HEK293 (cell line): ENCODE results near the gene PDGFD.

ENCODE experiments used
- CTCF ChIA-PET: fragments of 350-600 bp; formaldehyde crosslinking; extraction: SDS; loops from one replicate; lab custom pipeline; 2021; ENCODE audit warnings: antibody characterized with exemption; lab: Yijun Ruan, JAX
- POLR2A ChIA-PET: fragments of 300-600 bp; formaldehyde crosslinking; extraction: SDS; loops from one replicate; lab custom pipeline; 2020; ENCODE audit warnings: antibody characterized with exemption, inconsistent platforms; lab: Yijun Ruan, JAX
- H3K27ac ChIP-seq: fragments of 200-500 bp; sonication (Bioruptor generic); 2 replicates; pipeline ENCODE4 v1.5.1; 2014; ENCODE audit warnings: low read depth, low read length, control low read depth, inconsistent platforms; ENCODE audit errors: extremely low read depth
- H3K36me3 ChIP-seq, 2 experiments: fragments of 200-500 bp in 1 of 2; sonication (Bioruptor generic) in 1 of 2; 1 replicate in 1 of 2; 2 replicates in 1 of 2; pipeline ENCODE4 v1.5.1; 2014 to 2017; ENCODE audit warnings: inconsistent platforms in 2 of 2, low read length in 2 of 2; ENCODE audit not compliant: control insufficient read depth in 2 of 2, insufficient read depth in 1 of 2
- H3K4me1 ChIP-seq: fragments of 200-500 bp; sonication (Bioruptor generic); 2 replicates; pipeline ENCODE4 v1.5.1; 2014; ENCODE audit warnings: mild to moderate bottlenecking, low read length, inconsistent platforms; ENCODE audit not compliant: control insufficient read depth, insufficient read depth
- H3K4me3 ChIP-seq: 2 replicates; pipeline ENCODE4 v1.5.1; 2011; ENCODE audit warnings: low read depth, mild to moderate bottlenecking, control low read depth, low read length, moderate library complexity
- H3K9me3 ChIP-seq: fragments of 200-500 bp; sonication (Bioruptor generic); 2 replicates; pipeline ENCODE4 v1.5.1; 2014; ENCODE audit warnings: low read depth, low read length, inconsistent platforms; ENCODE audit not compliant: control insufficient read depth, insufficient read depth
- EGR2 ChIP-seq: fragments of 450-650 bp; formaldehyde crosslinking; IDR thresholded peaks from 2 replicates; pipeline ENCODE4 v1.5.1; 2016; ENCODE audit warnings: low read depth, missing biosample characterization, missing genetic modification characterization
- FEZF1 ChIP-seq: fragments of 450-650 bp; formaldehyde crosslinking; IDR thresholded peaks from 2 replicates; pipeline ENCODE4 v1.5.1; 2016; ENCODE audit warnings: missing biosample characterization, missing genetic modification characterization
- GLIS1 ChIP-seq: fragments of 450-650 bp; formaldehyde crosslinking; IDR thresholded peaks from 2 replicates; pipeline ENCODE4 v1.5.1; 2016; ENCODE audit warnings: missing biosample characterization, missing genetic modification characterization
- MZF1 ChIP-seq: fragments of 450-650 bp; formaldehyde crosslinking; IDR thresholded peaks from 2 replicates; pipeline ENCODE4 v1.5.1; 2017; ENCODE audit warnings: missing biosample characterization, missing genetic modification characterization, borderline replicate concordance
- PRDM4 ChIP-seq: fragments of 450-650 bp; formaldehyde crosslinking; IDR thresholded peaks from 2 replicates; pipeline ENCODE4 v1.5.1; 2017; ENCODE audit warnings: missing biosample characterization, missing genetic modification characterization
- SETDB1 ChIP-seq: IDR thresholded peaks from one replicate; pipeline ENCODE4 v1.6.1; 2017; ENCODE audit warnings: mild to moderate bottlenecking, low read length, moderate library complexity, mixed read lengths; ENCODE audit not compliant: insufficient read length
- ZBTB11 ChIP-seq: fragments of 450-650 bp; formaldehyde crosslinking; conservative IDR thresholded peaks from 2 replicates; pipeline ENCODE4 v1.5.1; 2016; ENCODE audit warnings: low read depth, missing biosample characterization, missing genetic modification characterization
- ZBTB49 ChIP-seq: fragments of 450-650 bp; formaldehyde crosslinking; IDR thresholded peaks from 2 replicates; pipeline ENCODE4 v1.5.1; 2016; ENCODE audit warnings: missing biosample characterization, missing genetic modification characterization, low read depth
- ZBTB6 ChIP-seq: fragments of 450-650 bp; formaldehyde crosslinking; IDR thresholded peaks from 2 replicates; pipeline ENCODE4 v1.5.1; 2017; ENCODE audit warnings: missing biosample characterization, missing genetic modification characterization
- ZBTB7A ChIP-seq: fragments of 450-650 bp; formaldehyde crosslinking; IDR thresholded peaks from 2 replicates; pipeline ENCODE4 v1.5.1; 2016; ENCODE audit warnings: low read depth, missing biosample characterization, missing genetic modification characterization
- ZNF146 ChIP-seq: fragments of 450-650 bp; formaldehyde crosslinking; IDR thresholded peaks from 2 replicates; pipeline ENCODE4 v1.5.1; 2016; ENCODE audit warnings: missing biosample characterization, missing genetic modification characterization
- ZNF157 ChIP-seq: fragments of 450-650 bp; formaldehyde crosslinking; IDR thresholded peaks from 2 replicates; pipeline ENCODE4 v1.5.1; 2016; ENCODE audit warnings: missing biosample characterization, missing genetic modification characterization
- ZNF169 ChIP-seq: fragments of 450-650 bp; formaldehyde crosslinking; IDR thresholded peaks from 2 replicates; pipeline ENCODE4 v1.5.1; 2016; ENCODE audit warnings: missing biosample characterization, missing genetic modification characterization
- ZNF184 ChIP-seq: fragments of 450-650 bp; IDR thresholded peaks from 2 replicates; pipeline ENCODE4 v1.5.1; 2018; ENCODE audit warnings: missing biosample characterization, mild to moderate bottlenecking, missing genetic modification characterization
- ZNF266 ChIP-seq: fragments of 450-650 bp; formaldehyde crosslinking; IDR thresholded peaks from 2 replicates; pipeline ENCODE4 v1.5.1; 2016; ENCODE audit warnings: missing biosample characterization, missing genetic modification characterization, low read depth
- ZNF302 ChIP-seq: fragments of 450-650 bp; formaldehyde crosslinking; IDR thresholded peaks from 2 replicates; pipeline ENCODE4 v1.5.1; 2016; ENCODE audit warnings: missing biosample characterization, missing genetic modification characterization, low read depth
- ZNF416 ChIP-seq: fragments of 450-650 bp; formaldehyde crosslinking; IDR thresholded peaks from 2 replicates; pipeline ENCODE4 v1.5.1; 2016; ENCODE audit warnings: missing biosample characterization, missing genetic modification characterization
- ZNF529 ChIP-seq: fragments of 450-650 bp; formaldehyde crosslinking; IDR thresholded peaks from 2 replicates; pipeline ENCODE4 v1.5.1; 2017; ENCODE audit warnings: missing genetic modification characterization, missing biosample characterization; ENCODE audit not compliant: insufficient replicate concordance
- ZNF530 ChIP-seq: fragments of 450-650 bp; formaldehyde crosslinking; IDR thresholded peaks from 2 replicates; pipeline ENCODE4 v1.5.1; 2016; ENCODE audit warnings: low read depth, missing biosample characterization, missing genetic modification characterization
- ZNF580 ChIP-seq: fragments of 450-650 bp; formaldehyde crosslinking; IDR thresholded peaks from 2 replicates; pipeline ENCODE4 v1.5.1; 2016; ENCODE audit warnings: missing biosample characterization, missing genetic modification characterization
- ZNF585B ChIP-seq: fragments of 450-650 bp; formaldehyde crosslinking; IDR thresholded peaks from 2 replicates; pipeline ENCODE4 v1.5.1; 2016; ENCODE audit warnings: missing biosample characterization, missing genetic modification characterization
- ZNF624 ChIP-seq: fragments of 450-650 bp; formaldehyde crosslinking; IDR thresholded peaks from 2 replicates; pipeline ENCODE4 v1.5.1; 2017; ENCODE audit warnings: missing biosample characterization, missing genetic modification characterization
- ZNF626 ChIP-seq: fragments of 450-650 bp; sonication (Bioruptor Pico); formaldehyde crosslinking; IDR thresholded peaks from 2 replicates; pipeline ENCODE4 v1.5.1; 2018; ENCODE audit warnings: missing biosample characterization, missing genetic modification characterization, inconsistent platforms
- ZNF670 ChIP-seq: fragments of 450-650 bp; formaldehyde crosslinking; IDR thresholded peaks from 2 replicates; pipeline ENCODE4 v1.5.1; 2016; ENCODE audit warnings: missing biosample characterization, missing genetic modification characterization, low read depth
- ZNF792 ChIP-seq: fragments of 450-650 bp; formaldehyde crosslinking; IDR thresholded peaks from 2 replicates; pipeline ENCODE4 v1.5.1; 2016; ENCODE audit warnings: missing biosample characterization, missing genetic modification characterization

The PDGFD gene

GRCh38 chr11:104053743-104054478 lies 110.0 kb downstream of the PDGFD start:
- POLR2A ChIA-PET, result no interaction called here
- CTCF ChIA-PET, result no interaction called here

GRCh38 chr11:104051778-104052177 lies 112.2 kb downstream of the PDGFD start:
- Histone ChIP-seq H3K27ac (no peak overlapping the region), H3K9me3 (no peaks in the 10 kb centered on the region), H3K4me3 (no peak overlapping the region), H3K36me3 (no peaks in the 10 kb centered on the region), H3K4me1 (no peaks in the 10 kb centered on the region)
- POLR2A ChIA-PET, result no interaction called here
- CTCF ChIA-PET, result no interaction called here
- TF ChIP-seq ZNF169 (tag by site-specific recombination), result no peak
- no peak for TF ChIP-seq ZNF157 (tag by site-specific recombination)
- no peak for TF ChIP-seq ZBTB11 (tag by site-specific recombination)
- TF ChIP-seq ZNF530, result no peak
- TF ChIP-seq ZBTB7A (tag by site-specific recombination), result no peak
- TF ChIP-seq ZNF266, result no peak
- TF ChIP-seq ZNF146 (tag by site-specific recombination), result no peak
- no peak for TF ChIP-seq ZNF529 (tag by site-specific recombination)
- TF ChIP-seq MZF1 (tag by site-specific recombination), result no peak
- no peak for TF ChIP-seq GLIS1 (tag by site-specific recombination)
- no peak for TF ChIP-seq ZNF585B (tag by site-specific recombination)
- no peak for TF ChIP-seq ZBTB6
- no peak for TF ChIP-seq ZNF626 (tag by site-specific recombination)
- no peak for TF ChIP-seq ZNF416 (tag by site-specific recombination)
- TF ChIP-seq ZBTB49, result no peak
- TF ChIP-seq ZNF792, result no peak

More at GRCh38 chr11:104053743-104054478, 110.0 kb downstream of the PDGFD start:
- TF ChIP-seq ZNF580 (peak; percentile 66; the same call in 1 of the 2 replicates), ZNF530 (no peak), ZNF302 (tag by site-specific recombination) (no peak), ZNF624 (no peak), FEZF1 (tag by site-specific recombination) (peak; percentile 63), EGR2 (tag by site-specific recombination) (no peak), ZNF670 (tag by site-specific recombination) (no peak), ZNF184 (tag by site-specific recombination) (no peak), SETDB1 (no peak), PRDM4 (tag by site-specific recombination) (no peak)
- TF ChIP-seq, all 188 proteins: peak for 2
- Histone ChIP-seq H3K9me3 (no peaks in the 10 kb centered on the region), H3K4me1 (no peaks in the 10 kb centered on the region), H3K4me3 (no peak overlapping the region), H3K36me3 (no peaks in the 10 kb centered on the region), H3K27ac (no peak overlapping the region)
